GM18867 (cell line): ENCODE measurements around the gene MDM2.

Experiments
- ATAC-seq: cut with Tn5 transposase; IDR thresholded peaks from one replicate; pipeline ENCODE4 v1.9.1; 2021; ENCODE audit warnings: mild to moderate bottlenecking, moderate library complexity; ENCODE audit not compliant: unreplicated experiment

Gene MDM2

DNA sequence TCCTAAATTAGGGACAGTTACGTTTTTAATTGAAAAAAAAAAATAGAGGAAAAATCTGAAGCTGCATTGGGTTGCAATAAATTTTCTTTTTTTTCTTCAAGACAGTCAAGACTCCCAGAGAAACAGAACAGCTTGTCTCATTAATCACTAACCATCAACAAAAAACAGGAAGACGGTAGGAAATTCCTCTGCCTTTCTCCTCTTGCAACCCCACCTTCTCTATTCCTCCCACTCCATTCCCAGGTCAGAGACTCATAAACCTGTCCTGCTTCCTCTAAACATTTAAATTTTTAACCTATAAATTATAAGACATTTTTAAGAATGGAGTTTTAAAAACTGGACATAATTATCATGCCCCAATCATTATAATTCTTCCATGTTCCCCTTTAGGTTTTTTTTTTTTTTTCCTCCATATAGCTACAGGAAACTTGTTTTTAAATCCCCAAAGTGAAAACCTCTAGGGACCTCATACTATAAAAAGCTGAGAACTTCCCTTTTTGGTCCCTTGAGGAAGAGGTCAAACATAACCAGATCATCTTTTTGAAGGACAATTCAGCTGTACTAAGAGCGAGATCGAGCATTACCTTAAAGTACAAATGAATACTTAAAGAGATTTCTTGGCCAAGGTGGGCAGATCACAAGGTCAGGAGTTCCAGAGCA, 89.0 kb downstream of the MDM2 start:
- ATAC-seq = no peak

DNA sequence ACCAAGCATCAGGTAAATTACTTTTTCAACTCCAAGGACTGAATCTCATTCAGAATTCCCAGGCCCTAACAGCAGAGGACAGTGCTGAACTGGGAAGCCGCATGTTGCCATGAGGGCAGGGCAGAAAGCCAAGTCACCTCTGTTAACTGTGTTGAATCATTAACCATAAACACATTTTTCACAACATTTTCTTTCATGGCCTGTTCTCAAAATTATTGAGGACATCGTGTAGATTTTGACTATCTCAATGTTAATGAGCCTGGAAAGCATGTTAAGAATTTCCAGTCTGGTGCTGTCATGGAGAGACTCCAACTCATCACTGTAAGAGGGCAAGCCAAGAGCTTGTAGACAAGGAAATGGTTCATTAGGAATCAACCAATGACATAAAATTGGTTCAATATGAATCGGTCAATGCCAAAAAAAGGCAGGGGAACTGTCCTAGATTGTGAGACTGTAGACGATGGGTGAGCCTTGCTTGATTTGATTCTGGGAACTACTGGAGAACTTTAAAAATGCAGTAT, 91.3 kb downstream of the MDM2 start:
- ATAC-seq = no peak

DNA sequence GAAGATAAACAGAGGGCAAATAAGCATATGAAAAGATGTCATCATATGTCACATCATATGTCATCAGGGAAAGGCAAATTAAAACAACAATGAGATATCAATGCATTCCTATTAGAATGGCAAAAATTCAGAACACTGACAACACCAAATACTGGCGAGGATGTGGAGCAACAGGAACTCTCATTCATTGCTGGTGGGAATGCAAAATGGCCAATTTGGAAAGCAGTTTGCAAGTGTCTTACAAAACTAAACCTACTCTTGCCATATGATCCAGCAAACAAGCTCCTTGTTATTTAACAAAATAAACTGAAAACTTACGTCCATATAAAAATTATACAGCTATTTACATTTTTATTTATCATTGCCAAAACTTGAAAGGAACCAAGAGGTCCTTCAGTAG, 92.3 kb downstream of the MDM2 start:
- ATAC-seq = no peak
